Large intestine (tissue), 3 donors: ENCODE measurements around the gene ZNF598. TPM values are rescaled to one million over a fixed set of nuclear protein-coding genes. Genes with fewer than 3 reads are reported as not detected.
A peak's percentile ranks its signal among the peaks of the same experiment; 100 is the strongest.

Experiments
- DNase-seq, 2 donors: peaks; one replicate each; pipeline versions ENCODE4 v3.0.0 to v3.0.0-alpha.2; 2013
- H3K27ac ChIP-seq: one replicate; pipeline ENCODE4 v1.5.1; 2013; ENCODE audit warnings: low read length
- H3K27me3 ChIP-seq: 2 replicates; pipeline ENCODE4 v1.6.1; 2013; ENCODE audit warnings: low read length; ENCODE audit not compliant: control insufficient read depth, insufficient read depth
- H3K36me3 ChIP-seq: 2 replicates; pipeline ENCODE4 v1.6.1; 2013; ENCODE audit warnings: low read length; ENCODE audit not compliant: control insufficient read depth, insufficient read depth
- H3K4me1 ChIP-seq: one replicate; pipeline ENCODE4 v1.6.1; 2013; ENCODE audit warnings: low read length; ENCODE audit not compliant: control insufficient read depth, insufficient read depth
- H3K4me3 ChIP-seq: one replicate; pipeline ENCODE4 v1.5.1; 2013; ENCODE audit warnings: low read length
- H3K9me3 ChIP-seq: one replicate; pipeline ENCODE4 v1.6.1; 2013; ENCODE audit warnings: mild to moderate bottlenecking, low read depth, low read length, moderate library complexity; ENCODE audit not compliant: control insufficient read depth
- WGBS: methylation state at CpG from one replicate; pipeline ENCODE4 v1.1.5; 2013; ENCODE audit warnings: low lambda C conversion rate; ENCODE audit not compliant: insufficient coverage; 5-methylcytosine and 5-hydroxymethylcytosine counted together
- polyA plus RNA-seq: library from polyadenylated mRNA; unstranded; fragments of 120-200 nt; gene quantifications from one replicate; pipeline ENCODE4 v1.2.1, GENCODE V29; 2013

The ZNF598 gene
- polyA plus RNA-seq, 1 donor, result 28.9 TPM

GRCh38 chr16:1990101-1990350, 19.6 kb downstream of the ZNF598 start:
- no peak for DNase-seq
- Histone ChIP-seq H3K36me3 (peaks cover 23% of the 10 kb centered on the region), H3K4me3 (no peak overlapping the region), H3K9me3 (peaks cover 21% of the 10 kb centered on the region), H3K27ac (no peak overlapping the region), H3K4me1 (peaks cover 39% of the 10 kb centered on the region), H3K27me3 (peaks cover 30% of the 10 kb centered on the region)
- WGBS, result no CpG with 5 or more reads among the region's 25 CpGs

GRCh38 chr16:1989209-1990100, 20.2 kb downstream of the ZNF598 start, which contains the start of gene SYNGR3:
TSS of gene SYNGR3 (plus strand) at chr16:1989970. CDS start at chr16:1990103, 133 bp downstream.
- Histone ChIP-seq H3K36me3 (peaks cover 23% of the 10 kb centered on the region), H3K27ac (no peak within 1 kb of the TSS), H3K9me3 (peaks cover 21% of the 10 kb centered on the region), H3K4me3 (peak within 1 kb of the TSS; percentile 33), H3K27me3 (peaks cover 30% of the 10 kb centered on the region), H3K4me1 (peaks cover 41% of the 10 kb centered on the region)
- WGBS, result no CpG with 5 or more reads among the region's 67 CpGs
- no peak for DNase-seq

- Histone ChIP-seq H3K27ac (no peak overlapping the region), H3K36me3 (peaks cover 23% of the 10 kb centered on the region), H3K4me1 (peaks cover 52% of the 10 kb centered on the region), H3K27me3 (peaks cover 41% of the 10 kb centered on the region), H3K4me3 (no peak overlapping the region), H3K9me3 (peaks cover 13% of the 10 kb centered on the region)
- no CpG with 5 or more reads among the region's 10 CpGs for WGBS
- no peak for DNase-seq
Measured at GRCh38 chr16:1987198-1987597, 22.4 kb downstream of the ZNF598 start.

GRCh38 chr16:1985466-1986150, 24.0 kb downstream of the ZNF598 start:
- Histone ChIP-seq H3K27ac (peak overlapping the region; percentile 58), H3K4me3 (peak overlapping the region; percentile 60), H3K9me3 (peaks cover 7% of the 10 kb centered on the region), H3K4me1 (peaks cover 55% of the 10 kb centered on the region), H3K27me3 (peaks cover 46% of the 10 kb centered on the region), H3K36me3 (peaks cover 23% of the 10 kb centered on the region)
- WGBS, result no CpG with 5 or more reads among the region's 14 CpGs
- DNase-seq, result peak in 1 of 2 donors; percentile 56

GRCh38 chr16:1984347-1985225, 25.0 kb downstream of the ZNF598 start:
- Histone ChIP-seq H3K27ac (peak overlapping the region; percentile 58), H3K27me3 (peaks cover 51% of the 10 kb centered on the region), H3K9me3 (peaks cover 8% of the 10 kb centered on the region), H3K36me3 (peaks cover 23% of the 10 kb centered on the region), H3K4me3 (peak overlapping the region; percentile 60), H3K4me1 (peaks cover 60% of the 10 kb centered on the region)
- no CpG with 5 or more reads among the region's 58 CpGs for WGBS
- peak; percentile 55 to 74 for DNase-seq

- peak within 1 kb of the TSS; percentile 60 for H3K4me3 ChIP-seq
- peaks cover 59% of the 10 kb centered on the region for H3K4me1 ChIP-seq
- H3K27me3 ChIP-seq, result peaks cover 48% of the 10 kb centered on the region
- peak within 1 kb of the TSS; percentile 64 for H3K27ac ChIP-seq
- H3K9me3 ChIP-seq, result peaks cover 8% of the 10 kb centered on the region
- H3K36me3 ChIP-seq, result peaks cover 23% of the 10 kb centered on the region
- DNase-seq, result peak; percentile 89 to 94
- WGBS, result no CpG with 5 or more reads among the region's 109 CpGs
Measured at GRCh38 chr16:1983544-1984346, 25.9 kb downstream of the ZNF598 start, which contains the start of gene GFER. TSS of gene GFER (plus strand) at chr16:1984193. CDS start at chr16:1984219, 26 bp downstream.

GRCh38 chr16:1982991-1983543, 26.6 kb downstream of the ZNF598 start:
- Histone ChIP-seq H3K4me1 (peaks cover 63% of the 10 kb centered on the region), H3K9me3 (peaks cover 9% of the 10 kb centered on the region), H3K27me3 (peaks cover 45% of the 10 kb centered on the region), H3K27ac (no peak overlapping the region), H3K36me3 (peaks cover 27% of the 10 kb centered on the region), H3K4me3 (peak overlapping the region; percentile 17)
- no peak for DNase-seq
- 60% methylated on average over 3 of the region's 19 CpGs for WGBS

GRCh38 chr16:1982013-1982433, 27.6 kb downstream of the ZNF598 start:
- H3K27me3 ChIP-seq, result peaks cover 45% of the 10 kb centered on the region
- no CpG with 5 or more reads among the region's 5 CpGs for WGBS
- H3K27ac ChIP-seq, result no peak overlapping the region
- H3K4me1 ChIP-seq, result peaks cover 63% of the 10 kb centered on the region
- no peak overlapping the region for H3K4me3 ChIP-seq
- H3K9me3 ChIP-seq, result peaks cover 12% of the 10 kb centered on the region
- H3K36me3 ChIP-seq, result peaks cover 33% of the 10 kb centered on the region
- peak in 1 of 2 donors; percentile 29 for DNase-seq

- H3K27ac ChIP-seq, result no peak within 1 kb of the TSS
Measured at GRCh38 chr16:1981398-1981836, 28.2 kb downstream of the ZNF598 start, which contains the start of gene NOXO1. TSS of gene NOXO1 (minus strand) at chr16:1981469. CDS start at chr16:1981179, 290 bp downstream.

More at GRCh38 chr16:1981398-1981836, 28.2 kb downstream of the ZNF598 start, which contains the start of gene NOXO1:
- no peak within 1 kb of the TSS for H3K4me3 ChIP-seq
- peaks cover 33% of the 10 kb centered on the region for H3K36me3 ChIP-seq
- DNase-seq, result peak in 1 of 2 donors; percentile 58
- peaks cover 45% of the 10 kb centered on the region for H3K27me3 ChIP-seq
- peaks cover 63% of the 10 kb centered on the region for H3K4me1 ChIP-seq
- peaks cover 12% of the 10 kb centered on the region for H3K9me3 ChIP-seq
- WGBS, result no CpG with 5 or more reads among the region's 6 CpGs
